Urothelium cell line (cell line): ENCODE measurements around the gene GFI1.

ENCODE experiments used
- DNase-seq: peaks from one replicate; pipeline ENCODE4 v3.0.0; 2011; ENCODE audit warnings: low spot score, mixed read lengths
- FAIRE-seq: peaks from 2 replicates; lab custom pipeline; 2011; peaks lifted over from hg19 to GRCh38; lab: Jason Lieb, UNC

Gene GFI1

GRCh38 chr1:92488832-92489231, 2.1 kb upstream of the GFI1 start:
- FAIRE-seq = no peak
- DNase-seq = no peak

- no peak for DNase-seq
- FAIRE-seq = no peak
These were observed 1.7 kb upstream of the GFI1 start for GRCh38 chr1:92488416-92488815.

- DNase-seq (no peak), FAIRE-seq (no peak)
These were observed 417 bp upstream of the GFI1 start for GRCh38 chr1:92487078-92487605.

GRCh38 chr1:92485381-92486250, 1.1 kb downstream of the GFI1 start:
- DNase-seq = peak; percentile 49
- no peak for FAIRE-seq

- no peak for FAIRE-seq
- no peak for DNase-seq
These were observed 2.0 kb downstream of the GFI1 start for GRCh38 chr1:92484472-92485380.

- DNase-seq (no peak), FAIRE-seq (no peak)
These were observed 2.9 kb downstream of the GFI1 start for GRCh38 chr1:92483610-92484471.

- FAIRE-seq = no peak
- no peak for DNase-seq
These were observed 3.8 kb downstream of the GFI1 start for GRCh38 chr1:92482665-92483609.

- DNase-seq = no peak
- no peak for FAIRE-seq
These were observed 4.6 kb downstream of the GFI1 start for GRCh38 chr1:92481971-92482664.

- DNase-seq = no peak
- no peak for FAIRE-seq
These were observed 5.2 kb downstream of the GFI1 start for GRCh38 chr1:92481599-92481925.

- FAIRE-seq (no peak), DNase-seq (no peak)
These were observed 5.7 kb downstream of the GFI1 start for GRCh38 chr1:92480813-92481598.

- DNase-seq (no peak), FAIRE-seq (no peak)
These were observed 6.4 kb downstream of the GFI1 start for GRCh38 chr1:92480200-92480812.

- FAIRE-seq = no peak
- no peak for DNase-seq
These were observed 7.1 kb downstream of the GFI1 start for GRCh38 chr1:92479587-92479986.

GRCh38 chr1:92478393-92478792, 8.3 kb downstream of the GFI1 start:
- FAIRE-seq (no peak), DNase-seq (no peak)

GRCh38 chr1:92476071-92476631, 10.6 kb downstream of the GFI1 start:
- DNase-seq = no peak
- no peak for FAIRE-seq

- DNase-seq (no peak), FAIRE-seq (no peak)
These were observed 11.7 kb downstream of the GFI1 start for GRCh38 chr1:92475029-92475428.

- no peak for DNase-seq
- no peak for FAIRE-seq
These were observed 12.8 kb downstream of the GFI1 start for GRCh38 chr1:92473781-92474495.

GRCh38 chr1:92470216-92470615, 16.5 kb downstream of the GFI1 start:
- no peak for DNase-seq
- no peak for FAIRE-seq
